SU-DHL-6 (cell line): ENCODE data around the gene STBD1.

Experiments used
- CTCF ChIP-seq: fragments of 200-600 bp; sonication (generic); IDR thresholded peaks from one replicate; pipeline ENCODE4 v1.5.1; 2017; ENCODE audit warnings: antibody characterized with exemption, mild to moderate bottlenecking, low read length, moderate library complexity; ENCODE audit not compliant: insufficient read depth, poor library complexity, severe bottlenecking
- EZH2phosphoT487 ChIP-seq: fragments of 200-600 bp; sonication (generic), shearing (Covaris generic); conservative IDR thresholded peaks from 2 replicates; pipeline ENCODE4 v1.6.1; 2018; ENCODE audit warnings: mild to moderate bottlenecking, antibody characterized with exemption, low read length, moderate library complexity, mixed read lengths

GRCh38 chr4:76283900-76284299 is 22.6 kb upstream of the STBD1 start:
- TF ChIP-seq CTCF = no peak
- no peak for TF ChIP-seq EZH2phosphoT487
